Measurements from ENCODE around the gene WASHC3. TPM values are rescaled to one million over a fixed set of nuclear protein-coding genes. Genes with fewer than 3 reads are reported as not detected.

The WASHC3 gene
- total RNA-seq (10 to 100 TPM; 34.8 to 65.5 (median 40.9) TPM), polyA plus RNA-seq (10 to 100 TPM; 49.2 to 58.1 TPM)
- long read RNA-seq, donor 1, transcript WASHC3-213 (7 exons, 865 nt) = minor isoform, 5 of 27 reads
- long read RNA-seq, donor 1, transcript WASHC3-201 (7 exons, 916 nt) = major isoform, 19 of 27 reads
- long read RNA-seq, donor 1, partial matches to known transcripts = 0 of 27 reads
- long read RNA-seq, donor 1, other reads (novel, unspliced or antisense) = 3 of 27 reads
- long read RNA-seq, donor 2, transcript WASHC3-201 (7 exons, 916 nt) = major isoform, 36 of 53 reads
- long read RNA-seq, donor 2, transcript WASHC3-213 (7 exons, 865 nt) = minor isoform, 6 of 53 reads
- long read RNA-seq, donor 2, partial matches to known transcripts = 0 of 53 reads
- long read RNA-seq, donor 2, other reads (novel, unspliced or antisense) = 9 of 53 reads
- long read RNA-seq, donor 3, transcript WASHC3-201 (7 exons, 916 nt) = major isoform, 8 of 17 reads
- long read RNA-seq, donor 3, partial matches to known transcripts = 0 of 17 reads
- long read RNA-seq, donor 3, other reads (novel, unspliced or antisense) = 4 of 17 reads

DNA sequence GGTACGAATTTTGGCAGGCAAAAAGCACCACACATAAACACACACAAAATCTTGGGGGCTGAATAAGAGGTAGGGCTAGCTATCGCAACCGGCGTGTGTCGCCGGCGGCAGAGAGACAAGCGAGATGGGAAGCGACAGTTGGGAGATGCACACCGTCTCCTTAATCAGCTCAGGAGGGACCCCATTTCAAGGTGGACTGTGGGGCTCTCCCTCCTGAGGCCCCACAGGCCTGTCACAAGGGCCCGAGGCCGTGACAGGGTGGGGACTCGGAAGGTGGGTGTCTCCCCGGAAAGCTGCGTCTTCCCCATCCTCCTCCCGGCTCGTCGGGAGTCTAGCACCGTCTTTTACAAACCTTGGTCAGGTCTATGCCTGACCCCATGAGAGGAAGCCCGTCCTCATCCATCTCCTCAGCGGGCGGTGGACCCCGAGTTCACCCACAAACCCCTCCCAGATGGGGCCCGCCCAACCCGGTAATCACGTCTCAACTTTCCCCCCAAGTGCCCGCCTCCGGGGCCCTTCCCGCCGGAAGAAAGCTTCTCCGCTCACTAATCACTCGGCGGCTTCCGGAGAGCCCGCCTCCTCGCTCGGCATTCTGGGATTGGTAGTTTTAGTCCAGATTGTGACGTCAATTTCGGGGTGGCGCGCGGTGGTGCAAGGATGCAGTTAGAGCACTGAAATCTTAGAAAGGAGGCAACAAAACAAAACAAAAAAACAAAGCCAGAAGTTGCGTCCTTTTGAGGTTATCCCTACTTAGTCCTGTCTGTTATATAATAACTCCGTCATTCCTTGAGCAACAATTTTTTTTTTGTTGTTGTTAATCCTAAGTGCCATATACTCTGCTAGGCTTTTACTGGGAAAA is at the start of gene WASHC3:
Gene WASHC3 (minus strand): TSS at position 432 of the 859 bp plus-strand sequence. CDS start 29 bp downstream, at position 403.
- peak; percentile 97 to 100 (median 100) for ATAC-seq
- intact Hi-C loops (cut with DNase I) = loop anchor here in 7 of 10 donors (2.0 to 10.0 kb wide), 6 partner anchors 56 to 184 kb away; partner anchors contain the start of genes NUP37 (in 3 of the 7), PARPBP (in 3 of the 7) and DRAM1 (in 1 of the 7)
- 1 to 2% (median 2%) methylated on average over 39 to 44 of the region's 44 CpGs for WGBS, 4 donors
- H3K4me1 ChIP-seq = peaks cover 0 to 13% (median 0%) of the 10 kb centered on the region in 12 donors
- H3K27ac ChIP-seq = peak within 1 kb of the TSS; percentile 61 to 94 (median 89)
- DNase-seq = peak; percentile 96 to 97 (median 97)
- H3K4me3 ChIP-seq = peak within 1 kb of the TSS; percentile 60 to 93 (median 86)
- H3K27me3 ChIP-seq = no peaks in the 10 kb centered on the region
- peaks cover 0 to 33% (median 29%) of the 10 kb centered on the region in 9 donors for H3K36me3 ChIP-seq
- TF ChIP-seq, protein P1, sequence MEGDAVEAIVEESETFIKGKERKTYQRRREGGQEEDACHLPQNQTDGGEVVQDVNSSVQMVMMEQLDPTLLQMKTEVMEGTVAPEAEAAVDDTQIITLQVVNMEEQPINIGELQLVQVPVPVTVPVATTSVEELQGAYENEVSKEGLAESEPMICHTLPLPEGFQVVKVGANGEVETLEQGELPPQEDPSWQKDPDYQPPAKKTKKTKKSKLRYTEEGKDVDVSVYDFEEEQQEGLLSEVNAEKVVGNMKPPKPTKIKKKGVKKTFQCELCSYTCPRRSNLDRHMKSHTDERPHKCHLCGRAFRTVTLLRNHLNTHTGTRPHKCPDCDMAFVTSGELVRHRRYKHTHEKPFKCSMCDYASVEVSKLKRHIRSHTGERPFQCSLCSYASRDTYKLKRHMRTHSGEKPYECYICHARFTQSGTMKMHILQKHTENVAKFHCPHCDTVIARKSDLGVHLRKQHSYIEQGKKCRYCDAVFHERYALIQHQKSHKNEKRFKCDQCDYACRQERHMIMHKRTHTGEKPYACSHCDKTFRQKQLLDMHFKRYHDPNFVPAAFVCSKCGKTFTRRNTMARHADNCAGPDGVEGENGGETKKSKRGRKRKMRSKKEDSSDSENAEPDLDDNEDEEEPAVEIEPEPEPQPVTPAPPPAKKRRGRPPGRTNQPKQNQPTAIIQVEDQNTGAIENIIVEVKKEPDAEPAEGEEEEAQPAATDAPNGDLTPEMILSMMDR (IDR thresholded peaks at IDR 0.05) = no peak
- peak in 1 of 2 donors; percentile 77 for TF ChIP-seq POLR2A (IDR thresholded peaks at IDR 0.05)
- H3K9me3 ChIP-seq = no peaks in the 10 kb centered on the region

- Histone ChIP-seq H3K4me1 (no peaks in the 10 kb centered on the region), H3K36me3 (peaks cover 0 to 86% (median 73%) of the 10 kb centered on the region in 9 donors), H3K4me3 (no peak overlapping the region), H3K9me3 (no peaks in the 10 kb centered on the region), H3K27ac (no peak overlapping the region), H3K27me3 (no peaks in the 10 kb centered on the region)
- no peak for ATAC-seq
- no peak for TF ChIP-seq POLR2A (IDR thresholded peaks at IDR 0.05)
- TF ChIP-seq, protein P1 (IDR thresholded peaks at IDR 0.05) = no peak
- intact Hi-C loops (cut with DNase I) = no loop called here
- DNase-seq = no peak
Observed at GRCh38 chr12:102110782-102111181, 49.0 kb upstream of the WASHC3 start.

- peaks cover 0 to 7% (median 0%) of the 10 kb centered on the region in 12 donors for H3K9me3 ChIP-seq
- ATAC-seq (no peak), DNase-seq (no peak)
- peaks cover 0 to 89% (median 74%) of the 10 kb centered on the region in 9 donors for H3K36me3 ChIP-seq
- H3K4me1 ChIP-seq = no peaks in the 10 kb centered on the region
- no peak overlapping the region for H3K27ac ChIP-seq
- 43 to 78% (median 69%) methylated on average over 1 of the region's 1 CpG for WGBS, 4 donors
- intact Hi-C loops (cut with DNase I) = no loop called here
- TF ChIP-seq, protein P1 (IDR thresholded peaks at IDR 0.05) = no peak
- TF ChIP-seq POLR2A (IDR thresholded peaks at IDR 0.05) = no peak
- H3K27me3 ChIP-seq = no peaks in the 10 kb centered on the region
- H3K4me3 ChIP-seq = no peak overlapping the region
Observed at GRCh38 chr12:102107970-102108369, 46.2 kb upstream of the WASHC3 start.

Measured in heart left ventricle (tissue), 16 donors.